Tibial nerve (tissue), 4 donors: ENCODE results near the gene RXFP1.

Experiments
- EP300 ChIP-seq, 2 donors: sonication (generic); formaldehyde crosslinking; IDR thresholded peaks; one replicate each; pipeline ENCODE4 v1.6.1; 2017; ENCODE audit warnings: antibody characterized with exemption in 2 of 2, mild to moderate bottlenecking in 1 of 2
- POLR2A ChIP-seq, 2 donors: fragments of 450-650 bp; IDR thresholded peaks; one replicate each; pipeline ENCODE4 v1.6.1; 2017; ENCODE audit warnings: antibody characterized with exemption in 2 of 2, mild to moderate bottlenecking in 2 of 2, moderate library complexity in 2 of 2
- TF ChIP-seq, protein P1 (sequence below), 5 experiments: fragments of 200-600 bp in 3 of 5; fragments of 450-650 bp in 2 of 5; sonication (generic) in 3 of 5; IDR thresholded peaks; one replicate each; pipeline ENCODE4 v1.5.1; 2016 to 2019; ENCODE audit warnings: antibody characterized with exemption in 5 of 5, mild to moderate bottlenecking in 3 of 5, moderate library complexity in 2 of 5

DNA sequence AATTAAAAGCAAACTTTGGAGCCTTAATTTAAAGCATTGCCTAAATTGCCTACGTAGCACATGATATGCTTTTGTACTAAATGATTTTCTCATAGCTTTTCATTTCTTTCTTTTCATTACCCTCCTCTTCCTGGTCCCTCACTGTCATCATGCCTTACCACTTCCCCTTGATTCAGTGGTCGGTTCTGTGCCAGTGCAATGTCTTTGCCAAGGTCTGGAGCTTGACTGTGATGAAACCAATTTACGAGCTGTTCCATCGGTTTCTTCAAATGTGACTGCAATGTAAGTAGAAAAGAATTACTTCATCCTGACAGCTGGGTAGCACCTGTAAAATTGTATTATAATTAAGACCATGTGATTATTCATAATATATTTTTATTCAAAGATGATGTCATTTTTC is 77.5 kb downstream of the RXFP1 start:
- TF ChIP-seq, protein P1, sequence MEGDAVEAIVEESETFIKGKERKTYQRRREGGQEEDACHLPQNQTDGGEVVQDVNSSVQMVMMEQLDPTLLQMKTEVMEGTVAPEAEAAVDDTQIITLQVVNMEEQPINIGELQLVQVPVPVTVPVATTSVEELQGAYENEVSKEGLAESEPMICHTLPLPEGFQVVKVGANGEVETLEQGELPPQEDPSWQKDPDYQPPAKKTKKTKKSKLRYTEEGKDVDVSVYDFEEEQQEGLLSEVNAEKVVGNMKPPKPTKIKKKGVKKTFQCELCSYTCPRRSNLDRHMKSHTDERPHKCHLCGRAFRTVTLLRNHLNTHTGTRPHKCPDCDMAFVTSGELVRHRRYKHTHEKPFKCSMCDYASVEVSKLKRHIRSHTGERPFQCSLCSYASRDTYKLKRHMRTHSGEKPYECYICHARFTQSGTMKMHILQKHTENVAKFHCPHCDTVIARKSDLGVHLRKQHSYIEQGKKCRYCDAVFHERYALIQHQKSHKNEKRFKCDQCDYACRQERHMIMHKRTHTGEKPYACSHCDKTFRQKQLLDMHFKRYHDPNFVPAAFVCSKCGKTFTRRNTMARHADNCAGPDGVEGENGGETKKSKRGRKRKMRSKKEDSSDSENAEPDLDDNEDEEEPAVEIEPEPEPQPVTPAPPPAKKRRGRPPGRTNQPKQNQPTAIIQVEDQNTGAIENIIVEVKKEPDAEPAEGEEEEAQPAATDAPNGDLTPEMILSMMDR (IDR thresholded peaks at IDR 0.05), result no peak
- TF ChIP-seq POLR2A (IDR thresholded peaks at IDR 0.05) (no peak), EP300 (IDR thresholded peaks at IDR 0.05) (no peak)
